OCI-LY3 (cell line): ENCODE results near the gene SAMHD1.
A peak's percentile ranks its signal among the peaks of the same experiment; 100 is the strongest.

ENCODE experiments used
- H2AFZ ChIP-seq: fragments of 200-600, 300-600 bp; shearing (Covaris generic); 2 replicates; pipeline ENCODE4 v1.6.0; 2014; ENCODE audit warnings: antibody characterized with exemption, low read depth, low read length
- H3K27ac ChIP-seq: fragments of 200-600, 300-600 bp; sonication (generic); 2 replicates; pipeline ENCODE4 v1.5.1; 2014; ENCODE audit warnings: mild to moderate bottlenecking, low read length, moderate library complexity, mixed read lengths
- H3K27me3 ChIP-seq: fragments of 200-600, 300-600 bp; sonication (generic); 2 replicates; pipeline ENCODE4 v1.6.1; 2014; ENCODE audit warnings: low read depth, low read length, mixed read lengths
- H3K36me3 ChIP-seq: fragments of 200-600, 300-600 bp; sonication (generic); replicated peaks from 2 replicates; pipeline ENCODE3; 2014; ENCODE audit warnings: low read depth, low read length, mixed read lengths
- H3K4me1 ChIP-seq: fragments of 300-600, 200-600 bp; sonication (generic); 2 replicates; pipeline ENCODE4 v1.6.1; 2014; ENCODE audit warnings: low read length, mixed read lengths
- H3K4me2 ChIP-seq: fragments of 200-600, 300-600 bp; sonication (generic); 2 replicates; pipeline ENCODE4 v1.6.1; 2014; ENCODE audit warnings: low read length, mixed read lengths
- H3K4me3 ChIP-seq: fragments of 300-600, 200-600 bp; sonication (generic); 2 replicates; pipeline ENCODE4 v1.5.1; 2014; ENCODE audit warnings: antibody characterized with exemption, mild to moderate bottlenecking, low read length, moderate library complexity
- H3K79me2 ChIP-seq: fragments of 300-600, 200-600 bp; shearing (Covaris generic); 2 replicates; pipeline ENCODE4 v1.6.1; 2014; ENCODE audit warnings: mild to moderate bottlenecking, low read length, mixed read lengths
- H3K9ac ChIP-seq: fragments of 300-600, 200-600 bp; shearing (Covaris generic); 2 replicates; pipeline ENCODE4 v1.6.0; 2014; ENCODE audit warnings: mild to moderate bottlenecking, low read length, moderate library complexity
- H3K9me3 ChIP-seq: fragments of 200-600, 300-600 bp; shearing (Covaris generic); 2 replicates; pipeline ENCODE4 v1.6.1; 2014; ENCODE audit warnings: low read length, mixed read lengths; ENCODE audit not compliant: insufficient read depth
- H4K20me1 ChIP-seq: fragments of 200-600, 300-600 bp; sonication (generic); 2 replicates; pipeline ENCODE4 v1.6.1; 2016; ENCODE audit warnings: low read length, mixed read lengths; ENCODE audit not compliant: insufficient read depth
- EZH2phosphoT487 ChIP-seq: fragments of 200-600 bp; shearing (Covaris generic); IDR thresholded peaks from 2 replicates; pipeline ENCODE4 v1.6.1; 2018; ENCODE audit warnings: antibody characterized with exemption, mixed run types, low read depth
- TF ChIP-seq, protein P1 (sequence below): fragments of 200-600, 300-600 bp; sonication (generic); IDR thresholded peaks from 2 replicates; pipeline ENCODE4 v1.5.1; 2014; ENCODE audit warnings: antibody characterized with exemption, low read length, low read depth

Gene SAMHD1

GRCh38 chr20:36890586-36890985, 60.9 kb downstream of the SAMHD1 start:
- no peak overlapping the region for H3K4me3 ChIP-seq
- no peak overlapping the region for H3K9ac ChIP-seq
- no peak overlapping the region for H2AFZ ChIP-seq
- H3K27me3 ChIP-seq = no peaks in the 10 kb centered on the region
- H3K4me2 ChIP-seq = no peak overlapping the region
- H3K36me3 ChIP-seq = peaks cover 25% of the 10 kb centered on the region
- no peaks in the 10 kb centered on the region for H3K9me3 ChIP-seq
- TF ChIP-seq EZH2phosphoT487 = no peak
- TF ChIP-seq, protein P1, sequence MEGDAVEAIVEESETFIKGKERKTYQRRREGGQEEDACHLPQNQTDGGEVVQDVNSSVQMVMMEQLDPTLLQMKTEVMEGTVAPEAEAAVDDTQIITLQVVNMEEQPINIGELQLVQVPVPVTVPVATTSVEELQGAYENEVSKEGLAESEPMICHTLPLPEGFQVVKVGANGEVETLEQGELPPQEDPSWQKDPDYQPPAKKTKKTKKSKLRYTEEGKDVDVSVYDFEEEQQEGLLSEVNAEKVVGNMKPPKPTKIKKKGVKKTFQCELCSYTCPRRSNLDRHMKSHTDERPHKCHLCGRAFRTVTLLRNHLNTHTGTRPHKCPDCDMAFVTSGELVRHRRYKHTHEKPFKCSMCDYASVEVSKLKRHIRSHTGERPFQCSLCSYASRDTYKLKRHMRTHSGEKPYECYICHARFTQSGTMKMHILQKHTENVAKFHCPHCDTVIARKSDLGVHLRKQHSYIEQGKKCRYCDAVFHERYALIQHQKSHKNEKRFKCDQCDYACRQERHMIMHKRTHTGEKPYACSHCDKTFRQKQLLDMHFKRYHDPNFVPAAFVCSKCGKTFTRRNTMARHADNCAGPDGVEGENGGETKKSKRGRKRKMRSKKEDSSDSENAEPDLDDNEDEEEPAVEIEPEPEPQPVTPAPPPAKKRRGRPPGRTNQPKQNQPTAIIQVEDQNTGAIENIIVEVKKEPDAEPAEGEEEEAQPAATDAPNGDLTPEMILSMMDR = no peak
- H3K79me2 ChIP-seq = no peaks in the 10 kb centered on the region
- no peaks in the 10 kb centered on the region for H4K20me1 ChIP-seq
- peaks cover 15% of the 10 kb centered on the region for H3K4me1 ChIP-seq
- no peak overlapping the region for H3K27ac ChIP-seq

DNA sequence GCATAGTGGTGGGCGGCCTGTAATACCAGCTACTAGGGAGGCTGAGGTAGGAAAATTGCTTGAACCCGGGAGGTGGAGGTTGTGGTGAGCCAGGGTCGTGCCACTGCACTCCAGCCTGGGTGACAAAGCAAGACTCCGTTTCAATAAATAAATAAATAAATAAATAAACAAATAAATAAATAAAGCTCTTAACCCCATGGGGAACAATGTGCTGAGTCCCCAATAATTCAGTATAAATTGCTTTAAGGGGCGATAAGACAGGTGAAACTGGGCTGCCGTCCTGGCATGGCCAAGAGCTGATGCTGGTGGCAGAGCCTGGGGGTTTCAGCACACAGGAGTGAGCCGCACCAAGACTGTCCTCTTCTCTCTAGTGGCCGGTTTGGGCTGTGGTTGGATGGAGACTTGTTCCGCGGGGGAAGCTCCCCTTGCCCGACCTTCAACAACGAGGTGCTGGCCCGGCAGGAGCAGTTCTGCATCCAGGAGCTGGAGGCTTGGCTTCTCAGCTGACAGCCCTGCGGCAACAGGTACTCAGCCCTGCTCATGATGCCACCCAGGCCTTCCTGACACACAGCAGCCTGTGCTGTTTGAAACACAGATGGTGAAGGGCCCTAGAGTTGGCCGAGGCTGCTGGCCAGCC, 62.5 kb downstream of the SAMHD1 start:
- Histone ChIP-seq H3K27me3 (no peaks in the 10 kb centered on the region), H3K27ac (no peak overlapping the region), H2AFZ (no peak overlapping the region), H3K4me1 (peaks cover 16% of the 10 kb centered on the region), H3K4me2 (no peak overlapping the region), H3K79me2 (no peaks in the 10 kb centered on the region), H3K4me3 (no peak overlapping the region), H3K9ac (no peak overlapping the region), H4K20me1 (no peaks in the 10 kb centered on the region), H3K9me3 (no peaks in the 10 kb centered on the region), H3K36me3 (peaks cover 25% of the 10 kb centered on the region)
- TF ChIP-seq EZH2phosphoT487 = no peak
- TF ChIP-seq, protein P1 = no peak

GRCh38 chr20:36887752-36888090, 63.8 kb downstream of the SAMHD1 start:
- Histone ChIP-seq H3K4me1 (peaks cover 21% of the 10 kb centered on the region), H3K27me3 (no peaks in the 10 kb centered on the region), H3K36me3 (peaks cover 15% of the 10 kb centered on the region), H3K4me2 (peak overlapping the region; percentile 92), H3K27ac (no peak overlapping the region), H4K20me1 (no peaks in the 10 kb centered on the region), H3K79me2 (no peaks in the 10 kb centered on the region), H3K4me3 (0 out of 2 replicates have a peak overlapping the region, but pooled peaks have one; percentile 75), H3K9ac (no peak overlapping the region), H2AFZ (no peak overlapping the region), H3K9me3 (no peaks in the 10 kb centered on the region)
- TF ChIP-seq, protein P1 = no peak
- TF ChIP-seq EZH2phosphoT487 = no peak

GRCh38 chr20:36886859-36887751, 64.4 kb downstream of the SAMHD1 start:
- peak overlapping the region; percentile 55 for H3K9ac ChIP-seq
- H3K4me2 ChIP-seq = peak overlapping the region; percentile 92
- H3K27me3 ChIP-seq = no peaks in the 10 kb centered on the region
- no peaks in the 10 kb centered on the region for H3K9me3 ChIP-seq
- peak overlapping the region; percentile 33 for H3K27ac ChIP-seq
- H3K4me3 ChIP-seq = peak overlapping the region; percentile 75
- H3K4me1 ChIP-seq = peaks cover 22% of the 10 kb centered on the region
- TF ChIP-seq, protein P1 = peak; percentile 96
- TF ChIP-seq EZH2phosphoT487 = no peak
- H2AFZ ChIP-seq = peak overlapping the region; percentile 93
- no peaks in the 10 kb centered on the region for H4K20me1 ChIP-seq
- peaks cover 12% of the 10 kb centered on the region for H3K36me3 ChIP-seq
- no peaks in the 10 kb centered on the region for H3K79me2 ChIP-seq
